Stimulated activated CD4-positive, alpha-beta T cell treated with anti-CD3 and anti-CD28 coated beads, Interleukin-12 subunit alpha, Interleukin-12 subunit beta, amount 100 ng/mL, for 4 hours (primary cell): Measurements from ENCODE around the gene CCDC40.
"Not testable (repeated sequence)": the region's sequence is repeated elsewhere in the genome, so short reads cannot be mapped to it uniquely, and the experiment has no call there.

Experiments used
- DNase-seq: peaks from one replicate; pipeline ENCODE4 v3.0.0-alpha.2; 2020

CCDC40 gene

GRCh38 chr17:80086081-80086480 is 49.6 kb downstream of the CCDC40 start:
- no peak for DNase-seq

- DNase-seq = no peak
Observed at GRCh38 chr17:80086616-80087015, 50.2 kb downstream of the CCDC40 start.

GRCh38 chr17:80087346-80088265 is 51.2 kb downstream of the CCDC40 start:
- no peak for DNase-seq

- no peak for DNase-seq
Observed at GRCh38 chr17:80089762-80090161, 53.3 kb downstream of the CCDC40 start.

- not testable (repeated sequence) for DNase-seq
Observed at GRCh38 chr17:80090164-80090563, 53.7 kb downstream of the CCDC40 start.

- DNase-seq = no peak
Observed at GRCh38 chr17:80091376-80091775, 54.9 kb downstream of the CCDC40 start.

GRCh38 chr17:80092959-80093358 is 56.5 kb downstream of the CCDC40 start:
- DNase-seq = no peak

- DNase-seq = no peak
Observed at GRCh38 chr17:80095038-80095843, 58.8 kb downstream of the CCDC40 start.

GRCh38 chr17:80095844-80096475 is 59.5 kb downstream of the CCDC40 start:
- DNase-seq = no peak

GRCh38 chr17:80096561-80097021 is 60.1 kb downstream of the CCDC40 start:
- no peak for DNase-seq

- DNase-seq = no peak
Observed at GRCh38 chr17:80097127-80097621, 60.7 kb downstream of the CCDC40 start.

GRCh38 chr17:80097844-80098691 is 61.6 kb downstream of the CCDC40 start:
- DNase-seq = no peak

- no peak for DNase-seq
Observed at GRCh38 chr17:80099291-80100034, 63.0 kb downstream of the CCDC40 start.

GRCh38 chr17:80100035-80100323 is 63.5 kb downstream of the CCDC40 start:
- DNase-seq = no peak

GRCh38 chr17:80101011-80101945 is 64.8 kb downstream of the CCDC40 start, which contains the start of gene GAA:
Gene GAA, plus strand, starts transcription at chr17:80101581. Its CDS starts 3,006 bp downstream, at chr17:80104587.
- peak; percentile 87 for DNase-seq

GRCh38 chr17:80101946-80102663 is 65.7 kb downstream of the CCDC40 start:
- peak; percentile 23 for DNase-seq

GRCh38 chr17:80102664-80103448 is 66.4 kb downstream of the CCDC40 start:
- no peak for DNase-seq

- no peak for DNase-seq
Observed at GRCh38 chr17:80103449-80104085, 67.1 kb downstream of the CCDC40 start.
